ENCODE measurements around the gene KRT10.
"Not testable (repeated sequence)": the region's sequence is repeated elsewhere in the genome, so short reads cannot be mapped to it uniquely, and the experiment has no call there.

The KRT10 gene

GRCh38 chr17:40822132-40822812 is at the start of gene KRT10:
Gene KRT10 (minus strand): TSS chr17:40822614. CDS start chr17:40822585, 29 bp downstream.
- no peak for DNase-seq (ENCODE audit: low read depth in 2 of 3, low spot score in 2 of 3)

GRCh38 chr17:40871316-40871715 is 48.9 kb upstream of the KRT10 start:
- DNase-seq (ENCODE audit: low read depth in 2 of 3, low spot score in 2 of 3) = no peak

GRCh38 chr17:40870136-40870535 is 47.7 kb upstream of the KRT10 start:
- DNase-seq (ENCODE audit: low read depth in 2 of 3, low spot score in 2 of 3) = no peak

- DNase-seq (ENCODE audit: low read depth in 2 of 3, low spot score in 2 of 3) = no peak
Observed at GRCh38 chr17:40866838-40867237, 44.4 kb upstream of the KRT10 start, which contains the start of gene KRT12. Gene KRT12 (minus strand): TSS chr17:40867223. CDS start chr17:40867186, 37 bp downstream.

- no peak for DNase-seq (ENCODE audit: low read depth in 2 of 3, low spot score in 2 of 3)
Observed at GRCh38 chr17:40864661-40865390, 42.4 kb upstream of the KRT10 start.

GRCh38 chr17:40862985-40863733 is 40.7 kb upstream of the KRT10 start:
- no peak for DNase-seq (ENCODE audit: low read depth in 2 of 3, low spot score in 2 of 3)

GRCh38 chr17:40859536-40859935 is 37.1 kb upstream of the KRT10 start:
- DNase-seq (ENCODE audit: low read depth in 2 of 3, low spot score in 2 of 3) = no peak

GRCh38 chr17:40858667-40859066 is 36.3 kb upstream of the KRT10 start:
- not testable (repeated sequence) for DNase-seq (ENCODE audit: low read depth in 2 of 3, low spot score in 2 of 3)

GRCh38 chr17:40857535-40857934 is 35.1 kb upstream of the KRT10 start:
- DNase-seq (ENCODE audit: low read depth in 2 of 3, low spot score in 2 of 3) = no peak

GRCh38 chr17:40854175-40854814 is 31.9 kb upstream of the KRT10 start:
- no peak for DNase-seq (ENCODE audit: low read depth in 2 of 3, low spot score in 2 of 3)

GRCh38 chr17:40852364-40852763 is 29.9 kb upstream of the KRT10 start:
- DNase-seq (ENCODE audit: low read depth in 2 of 3, low spot score in 2 of 3) = no peak

GRCh38 chr17:40850293-40850972 is 28.0 kb upstream of the KRT10 start:
- no peak for DNase-seq (ENCODE audit: low read depth in 2 of 3, low spot score in 2 of 3)

GRCh38 chr17:40849723-40850122 is 27.3 kb upstream of the KRT10 start:
- no peak for DNase-seq (ENCODE audit: low read depth in 2 of 3, low spot score in 2 of 3)

GRCh38 chr17:40848583-40849235 is 26.3 kb upstream of the KRT10 start:
- DNase-seq (ENCODE audit: low read depth in 2 of 3, low spot score in 2 of 3) = no peak

GRCh38 chr17:40846515-40847144 is 24.2 kb upstream of the KRT10 start:
- no peak for DNase-seq (ENCODE audit: low read depth in 2 of 3, low spot score in 2 of 3)

- no peak for DNase-seq (ENCODE audit: low read depth in 2 of 3, low spot score in 2 of 3)
Observed at GRCh38 chr17:40844671-40845107, 22.3 kb upstream of the KRT10 start.

- no peak for DNase-seq (ENCODE audit: low read depth in 2 of 3, low spot score in 2 of 3)
Observed at GRCh38 chr17:40843242-40843641, 20.8 kb upstream of the KRT10 start.

- DNase-seq (ENCODE audit: low read depth in 2 of 3, low spot score in 2 of 3) = no peak
Observed at GRCh38 chr17:40841246-40841645, 18.8 kb upstream of the KRT10 start.

- DNase-seq (ENCODE audit: low read depth in 2 of 3, low spot score in 2 of 3) = no peak
Observed at GRCh38 chr17:40839194-40839593, 16.8 kb upstream of the KRT10 start.

GRCh38 chr17:40836020-40836419 is 13.6 kb upstream of the KRT10 start:
- no peak for DNase-seq (ENCODE audit: low read depth in 2 of 3, low spot score in 2 of 3)
